HepG2 (cell line): ENCODE data around the gene LITAF. TPM values are rescaled to one million over a fixed set of nuclear protein-coding genes. Genes with fewer than 3 reads are reported as not detected.

Experiments used
- ARNTL ChIP-seq: sonication (generic); formaldehyde crosslinking; IDR thresholded peaks from 2 replicates; pipeline ENCODE4 v1.4.0; 2020; ENCODE audit warnings: mild to moderate bottlenecking, missing genetic modification reagents
- BCL3 ChIP-seq: sonication (generic); formaldehyde crosslinking; IDR thresholded peaks from 2 replicates; pipeline ENCODE4 v1.5.1; 2020; ENCODE audit warnings: mild to moderate bottlenecking, missing genetic modification reagents, moderate library complexity
- FOXC1 ChIP-seq: sonication (generic); formaldehyde crosslinking; IDR thresholded peaks from 2 replicates; pipeline ENCODE4 v1.8.0; 2022; ENCODE audit warnings: mild to moderate bottlenecking, missing genetic modification reagents, borderline replicate concordance
- MLXIP ChIP-seq: sonication (generic); formaldehyde crosslinking; IDR thresholded peaks from 2 replicates; pipeline ENCODE4 v1.9.0; 2021; ENCODE audit warnings: missing genetic modification reagents, borderline replicate concordance
- SMAD1 ChIP-seq: sonication (generic); formaldehyde crosslinking; IDR thresholded peaks from 2 replicates; pipeline ENCODE4 v1.4.0; 2020; ENCODE audit warnings: missing genetic modification reagents, low read depth, mild to moderate bottlenecking, borderline replicate concordance
- UBTF ChIP-seq: sonication (generic); formaldehyde crosslinking; IDR thresholded peaks from 2 replicates; pipeline ENCODE4 v1.4.0; 2020; ENCODE audit warnings: mild to moderate bottlenecking, missing genetic modification reagents
- ZBTB21 ChIP-seq: sonication (generic); formaldehyde crosslinking; IDR thresholded peaks from 2 replicates; pipeline ENCODE4 v1.4.0; 2020; ENCODE audit warnings: missing genetic modification reagents
- ZNF275 ChIP-seq: sonication (generic); formaldehyde crosslinking; IDR thresholded peaks from 2 replicates; pipeline ENCODE4 v1.8.0; 2022; ENCODE audit warnings: missing genetic modification reagents, mild to moderate bottlenecking, inconsistent platforms, borderline replicate concordance
- ZNF33B ChIP-seq: sonication (generic); formaldehyde crosslinking; IDR thresholded peaks from 2 replicates; pipeline ENCODE4 v1.5.1; 2020; ENCODE audit warnings: mild to moderate bottlenecking, missing genetic modification reagents
- ZNF34 ChIP-seq: sonication (generic); formaldehyde crosslinking; IDR thresholded peaks from 2 replicates; pipeline ENCODE4 v1.4.0; 2020; ENCODE audit warnings: mild to moderate bottlenecking, missing genetic modification reagents, borderline replicate concordance
- ZNF543 ChIP-seq: sonication (generic); formaldehyde crosslinking; IDR thresholded peaks from 2 replicates; pipeline ENCODE4 v1.4.0; 2020; ENCODE audit warnings: mild to moderate bottlenecking, missing genetic modification reagents
- ZNF616 ChIP-seq: sonication (generic); formaldehyde crosslinking; IDR thresholded peaks from 2 replicates; pipeline ENCODE4 v1.5.0; 2020; ENCODE audit warnings: low read depth, mild to moderate bottlenecking, missing genetic modification reagents
- ZNF790 ChIP-seq: sonication (generic); formaldehyde crosslinking; IDR thresholded peaks from 2 replicates; pipeline ENCODE4 v1.8.0; 2022; ENCODE audit warnings: missing genetic modification reagents, mild to moderate bottlenecking, borderline replicate concordance
- polyA plus RNA-seq, 8 experiments: library from polyadenylated mRNA; depleted of rRNA in 3 of 8; stranded (reverse) in 7 of 8; unstranded in 1 of 8; fragments of >200 nt; fragmentation: Illumina TruSeq in 4 of 8; extraction: Trizol in 4 of 8; gene quantifications; 2 replicates each; pipeline versions ENCODE4 v1.2.1 to v1.2.3, GENCODE V29; 2011 to 2016; ENCODE audit warnings: low read depth in 4 of 8, missing spikeins in 1 of 8, mixed read lengths in 1 of 8; ENCODE audit not compliant: insufficient read depth in 1 of 8
- total RNA-seq, 5 experiments: library from RNA; depleted of rRNA; stranded (reverse); fragments of >200 nt; fragmentation: Illumina TruSeq; extraction: Trizol; gene quantifications; 2 replicates each; pipeline ENCODE4 v1.2.3, GENCODE V29; 2016; ENCODE audit warnings: low read depth in 1 of 5
- TF ChIP-seq, protein P1 (sequence below): sonication (generic); formaldehyde crosslinking; IDR thresholded peaks from 2 replicates; pipeline ENCODE4 v1.5.1; 2020; ENCODE audit warnings: missing genetic modification reagents, mild to moderate bottlenecking, borderline replicate concordance
- TF ChIP-seq, protein P2 (sequence below): sonication (generic); formaldehyde crosslinking; IDR thresholded peaks from 2 replicates; pipeline ENCODE4 v1.4.0; 2020; ENCODE audit warnings: missing genetic modification reagents

LITAF gene
- total and polyA plus RNA-seq, 2 of the 13 experiments (the other 11 are each of a cell fraction or from before 2014, with no cell fraction given): 80.1 to 141 TPM

GRCh38 chr16:11632455-11632939 is 45.8 kb upstream of the LITAF start (continued):
- TF ChIP-seq ARNTL (CRISPR knock-in tag): no peak
- no peak for TF ChIP-seq ZNF34 (CRISPR knock-in tag)
- TF ChIP-seq, protein P1, sequence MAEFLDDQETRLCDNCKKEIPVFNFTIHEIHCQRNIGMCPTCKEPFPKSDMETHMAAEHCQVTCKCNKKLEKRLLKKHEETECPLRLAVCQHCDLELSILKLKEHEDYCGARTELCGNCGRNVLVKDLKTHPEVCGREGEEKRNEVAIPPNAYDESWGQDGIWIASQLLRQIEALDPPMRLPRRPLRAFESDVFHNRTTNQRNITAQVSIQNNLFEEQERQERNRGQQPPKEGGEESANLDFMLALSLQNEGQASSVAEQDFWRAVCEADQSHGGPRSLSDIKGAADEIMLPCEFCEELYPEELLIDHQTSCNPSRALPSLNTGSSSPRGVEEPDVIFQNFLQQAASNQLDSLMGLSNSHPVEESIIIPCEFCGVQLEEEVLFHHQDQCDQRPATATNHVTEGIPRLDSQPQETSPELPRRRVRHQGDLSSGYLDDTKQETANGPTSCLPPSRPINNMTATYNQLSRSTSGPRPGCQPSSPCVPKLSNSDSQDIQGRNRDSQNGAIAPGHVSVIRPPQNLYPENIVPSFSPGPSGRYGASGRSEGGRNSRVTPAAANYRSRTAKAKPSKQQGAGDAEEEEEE (CRISPR knock-in tag): no peak
- TF ChIP-seq MLXIP (CRISPR knock-in tag): no peak; the same call in 1 of the 2 replicates
- TF ChIP-seq ZNF790: no peak
- peak; percentile 33 for TF ChIP-seq UBTF (CRISPR knock-in tag)
- no peak for TF ChIP-seq ZNF33B (CRISPR knock-in tag)
- peak; percentile 75; the same call in 1 of the 2 replicates for TF ChIP-seq BCL3 (CRISPR knock-in tag)
- TF ChIP-seq ZNF275 (CRISPR knock-in tag): no peak
- no peak for TF ChIP-seq ZBTB21
- TF ChIP-seq SMAD1 (CRISPR knock-in tag): no peak
- TF ChIP-seq, protein P2, sequence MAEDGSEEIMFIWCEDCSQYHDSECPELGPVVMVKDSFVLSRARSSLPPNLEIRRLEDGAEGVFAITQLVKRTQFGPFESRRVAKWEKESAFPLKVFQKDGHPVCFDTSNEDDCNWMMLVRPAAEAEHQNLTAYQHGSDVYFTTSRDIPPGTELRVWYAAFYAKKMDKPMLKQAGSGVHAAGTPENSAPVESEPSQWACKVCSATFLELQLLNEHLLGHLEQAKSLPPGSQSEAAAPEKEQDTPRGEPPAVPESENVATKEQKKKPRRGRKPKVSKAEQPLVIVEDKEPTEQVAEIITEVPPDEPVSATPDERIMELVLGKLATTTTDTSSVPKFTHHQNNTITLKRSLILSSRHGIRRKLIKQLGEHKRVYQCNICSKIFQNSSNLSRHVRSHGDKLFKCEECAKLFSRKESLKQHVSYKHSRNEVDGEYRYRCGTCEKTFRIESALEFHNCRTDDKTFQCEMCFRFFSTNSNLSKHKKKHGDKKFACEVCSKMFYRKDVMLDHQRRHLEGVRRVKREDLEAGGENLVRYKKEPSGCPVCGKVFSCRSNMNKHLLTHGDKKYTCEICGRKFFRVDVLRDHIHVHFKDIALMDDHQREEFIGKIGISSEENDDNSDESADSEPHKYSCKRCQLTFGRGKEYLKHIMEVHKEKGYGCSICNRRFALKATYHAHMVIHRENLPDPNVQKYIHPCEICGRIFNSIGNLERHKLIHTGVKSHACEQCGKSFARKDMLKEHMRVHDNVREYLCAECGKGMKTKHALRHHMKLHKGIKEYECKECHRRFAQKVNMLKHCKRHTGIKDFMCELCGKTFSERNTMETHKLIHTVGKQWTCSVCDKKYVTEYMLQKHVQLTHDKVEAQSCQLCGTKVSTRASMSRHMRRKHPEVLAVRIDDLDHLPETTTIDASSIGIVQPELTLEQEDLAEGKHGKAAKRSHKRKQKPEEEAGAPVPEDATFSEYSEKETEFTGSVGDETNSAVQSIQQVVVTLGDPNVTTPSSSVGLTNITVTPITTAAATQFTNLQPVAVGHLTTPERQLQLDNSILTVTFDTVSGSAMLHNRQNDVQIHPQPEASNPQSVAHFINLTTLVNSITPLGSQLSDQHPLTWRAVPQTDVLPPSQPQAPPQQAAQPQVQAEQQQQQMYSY (CRISPR knock-in tag): no peak
- no peak for TF ChIP-seq ZNF616 (CRISPR knock-in tag)
- peak; percentile 90 for TF ChIP-seq FOXC1 (CRISPR knock-in tag)
- TF ChIP-seq ZNF543 (CRISPR knock-in tag): no peak
